Hepatic stellate cell (primary cell): ENCODE data around the gene ATP6V1B1.
"Not testable (repeated sequence)": the region's sequence is repeated elsewhere in the genome, so short reads cannot be mapped to it uniquely, and the experiment has no call there.

ENCODE experiments used
- DNase-seq: peaks from one replicate; pipeline ENCODE4 v3.0.0; 2011; ENCODE audit warnings: low spot score

The ATP6V1B1 gene

GRCh38 chr2:71011786-71012185 lies 76.1 kb downstream of the ATP6V1B1 start:
- not testable (repeated sequence) for DNase-seq
